HG02973 (cell line): ENCODE measurements around the gene FLRT3.

Source experiments
- ATAC-seq: cut with Tn5 transposase; IDR thresholded peaks from one replicate; pipeline ENCODE4 v1.9.1; 2021; ENCODE audit warnings: moderate library complexity; ENCODE audit not compliant: unreplicated experiment

The FLRT3 gene

GRCh38 chr20:14337400-14338171, at the start of gene FLRT3:
FLRT3 (minus strand) TSS chr20:14337612; CDS start chr20:14327506, 10,106 bp downstream.
- ATAC-seq, result peak; percentile 97

DNA sequence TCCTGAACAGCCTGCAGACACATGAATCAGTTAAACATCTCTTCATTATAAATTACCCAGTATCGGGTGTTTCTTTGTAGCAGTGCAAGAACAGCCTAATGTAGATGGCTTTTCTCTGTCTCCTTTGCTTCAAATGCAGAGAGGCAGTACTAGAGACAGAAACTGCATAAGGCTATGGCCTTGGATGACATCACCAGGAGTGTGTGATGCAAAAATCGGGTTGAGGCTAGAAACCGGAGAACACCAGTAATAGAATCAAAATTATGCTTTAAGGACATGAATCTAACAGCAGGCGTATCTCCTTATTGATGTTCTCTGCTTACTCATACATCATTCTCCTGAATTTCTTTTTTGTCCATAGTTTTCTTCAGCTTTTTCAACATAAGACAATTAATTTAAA, 49.3 kb upstream of the FLRT3 start:
- ATAC-seq, result no peak

DNA sequence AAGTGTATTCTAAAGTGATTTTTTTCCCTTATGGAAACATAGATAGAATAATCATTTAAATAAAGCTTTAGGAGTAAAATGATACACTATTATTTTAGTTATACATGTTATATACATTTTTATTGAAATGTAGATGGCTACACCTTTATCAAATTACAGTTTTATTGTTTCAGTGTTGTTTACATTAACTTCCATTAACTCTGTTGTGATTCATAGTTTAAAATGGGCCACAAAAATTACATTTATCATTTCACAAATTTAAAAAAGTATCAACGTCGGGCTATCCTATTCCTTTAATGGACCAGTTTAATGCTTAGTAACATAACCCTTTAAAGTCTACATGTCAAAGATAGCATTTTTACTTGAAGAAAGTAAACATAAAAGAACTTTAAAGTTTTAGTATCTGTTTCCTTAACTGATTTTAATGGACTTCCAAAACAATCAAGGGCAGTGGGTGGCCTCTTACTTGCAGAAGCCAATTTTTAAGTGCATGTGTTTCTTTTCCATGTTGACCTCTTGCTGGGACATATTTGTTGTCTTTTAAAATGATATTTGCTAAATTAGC, 47.8 kb upstream of the FLRT3 start:
- no peak for ATAC-seq

DNA sequence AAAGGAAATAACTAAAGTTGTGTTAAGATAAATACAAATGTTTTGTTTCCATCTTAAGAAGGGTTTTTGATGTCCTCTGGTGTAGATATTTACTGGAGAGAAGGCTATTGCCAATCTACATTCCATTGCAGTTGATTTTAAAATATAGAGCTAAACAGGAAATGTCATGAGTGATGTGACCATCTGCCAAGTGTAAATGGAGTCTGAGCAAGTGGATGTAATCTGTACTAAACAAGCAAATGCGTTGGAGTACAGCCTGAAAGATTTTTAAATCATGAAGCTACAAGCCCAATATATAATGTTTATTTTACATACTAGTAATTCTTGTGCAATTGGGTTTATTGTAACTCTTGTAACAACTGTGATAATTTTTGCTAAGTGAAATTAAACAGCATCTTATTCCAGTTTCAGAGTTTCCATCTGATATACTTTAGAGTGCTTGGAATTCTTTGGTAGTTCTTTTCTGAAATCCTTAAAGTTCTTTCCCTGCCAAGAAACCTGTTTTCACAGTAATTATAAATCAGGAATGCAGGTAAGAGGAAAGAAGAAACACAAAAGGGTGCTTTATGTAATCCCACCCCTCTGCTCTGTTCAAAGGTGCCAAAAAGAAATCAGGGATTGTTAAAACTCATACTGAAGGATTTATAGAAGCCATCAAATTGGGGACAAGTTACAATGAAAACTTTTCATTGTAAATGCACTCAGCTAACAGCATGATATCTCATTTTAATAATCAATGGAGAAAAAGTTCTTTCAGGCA, 47.2 kb upstream of the FLRT3 start:
- ATAC-seq, result no peak

- ATAC-seq, result no peak
These were observed 45.9 kb upstream of the FLRT3 start for GRCh38 chr20:14383335-14383734.

DNA sequence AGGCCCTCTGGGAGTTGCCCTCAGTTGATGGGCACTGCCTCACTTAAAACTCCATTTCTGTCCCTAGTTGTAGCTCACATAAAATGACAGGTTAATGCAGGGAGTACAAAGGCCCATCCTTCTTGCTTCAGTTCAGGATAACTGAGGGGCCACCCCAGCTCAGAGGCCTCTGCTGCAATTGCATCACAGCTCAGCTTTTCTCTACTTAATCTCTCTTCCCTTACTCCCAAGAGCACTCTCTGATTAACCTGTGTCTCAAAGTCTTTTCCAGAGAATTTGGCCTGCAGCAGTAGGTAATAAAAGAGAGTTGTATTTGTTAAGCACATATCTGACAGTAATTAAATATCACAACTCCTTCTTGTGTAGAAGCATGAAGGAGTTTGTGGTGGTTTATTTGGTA, 40.9 kb upstream of the FLRT3 start:
- ATAC-seq, result no peak

DNA sequence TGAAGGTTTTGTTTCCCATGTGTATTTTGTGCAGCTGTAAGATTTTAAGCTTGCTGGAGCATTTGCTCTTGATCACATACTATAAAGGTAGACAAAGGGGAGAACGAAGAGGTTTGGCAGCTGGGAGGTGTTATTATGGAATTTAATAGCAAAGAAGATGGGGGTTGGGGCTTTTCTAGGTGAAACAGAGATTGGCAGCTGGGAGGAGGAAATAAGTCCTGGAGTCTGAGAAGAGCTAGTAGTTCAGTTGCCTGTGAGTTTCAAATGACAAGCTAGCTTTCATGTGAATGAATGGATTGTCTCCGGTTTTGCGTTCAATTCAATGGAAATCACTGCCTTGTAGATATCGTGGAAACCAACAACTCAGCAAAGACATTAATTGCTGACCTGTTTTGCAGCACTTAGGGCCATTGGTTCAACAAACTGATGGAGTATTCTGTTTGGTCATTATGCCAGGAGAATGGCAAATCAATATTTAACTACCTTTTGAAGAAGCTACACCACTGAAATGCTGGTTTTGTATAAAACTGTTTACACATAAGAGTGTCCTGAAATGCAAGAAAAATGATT, 38.1 kb upstream of the FLRT3 start:
- ATAC-seq, result no peak

GRCh38 chr20:14374196-14374595, 36.8 kb upstream of the FLRT3 start:
- ATAC-seq, result no peak

DNA sequence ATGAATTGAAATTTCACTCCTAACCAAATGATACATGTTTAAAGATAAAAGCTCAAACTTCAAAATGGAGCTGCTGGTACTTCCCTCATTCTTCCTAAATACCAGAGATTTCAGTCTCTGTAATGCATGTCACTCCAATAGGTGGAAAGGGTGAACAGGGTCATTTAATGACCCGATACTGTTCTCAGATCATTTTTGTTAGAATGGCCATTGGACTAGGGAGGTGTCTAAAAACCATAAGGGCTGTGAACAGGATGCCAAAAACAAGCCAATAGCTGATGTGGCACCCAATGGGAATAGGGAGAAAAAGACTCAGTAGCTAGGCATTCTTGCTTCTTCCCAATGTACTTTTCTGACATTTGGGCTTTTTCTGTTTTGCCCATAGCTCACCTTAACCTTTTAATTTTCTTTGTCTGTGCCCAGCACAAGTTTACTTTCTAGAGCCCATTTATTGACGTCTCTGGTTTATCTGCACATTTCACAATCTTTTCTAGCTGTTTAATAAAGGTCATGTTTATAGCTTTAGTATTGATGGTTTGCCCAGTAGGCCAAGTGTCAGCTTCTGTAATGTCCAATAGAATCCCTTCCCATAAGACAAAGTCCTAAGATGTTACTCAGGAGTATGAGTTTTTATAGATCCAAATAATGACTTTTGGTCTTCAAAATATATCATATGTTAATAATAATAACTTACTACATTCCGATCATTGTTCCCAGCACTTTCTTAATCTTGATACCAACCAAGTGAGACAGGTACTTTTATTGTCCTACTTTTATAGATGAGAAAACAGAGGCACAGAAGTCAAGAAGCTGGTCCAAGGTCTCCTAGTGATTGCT, 24.3 kb upstream of the FLRT3 start:
- ATAC-seq, result no peak

- no peak for ATAC-seq
These were observed 23.0 kb upstream of the FLRT3 start for GRCh38 chr20:14360416-14360815.

DNA sequence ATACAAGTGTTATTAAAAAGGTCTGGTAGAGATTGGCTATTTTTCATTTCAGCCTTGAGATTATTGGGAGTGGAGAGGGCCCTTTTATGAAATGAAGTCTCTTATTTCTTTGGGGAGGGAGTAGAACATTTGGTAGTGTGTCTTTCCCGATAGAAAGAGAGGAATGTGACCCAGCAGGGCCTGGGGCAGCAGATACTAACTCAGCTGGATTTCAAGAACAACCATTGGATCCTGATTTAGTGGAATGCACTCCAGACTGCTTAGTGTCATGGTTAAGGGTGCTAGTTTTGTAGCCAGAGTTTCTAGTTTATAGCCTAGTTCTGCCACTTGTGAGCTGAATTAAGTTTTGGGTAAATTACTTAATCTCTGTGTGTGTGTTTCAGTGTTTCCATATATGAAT, 18.4 kb upstream of the FLRT3 start:
- ATAC-seq, result no peak

GRCh38 chr20:14344746-14345145, 7.3 kb upstream of the FLRT3 start:
- no peak for ATAC-seq

GRCh38 chr20:14343491-14344065, 6.2 kb upstream of the FLRT3 start:
- no peak for ATAC-seq

- ATAC-seq, result no peak
These were observed 5.5 kb upstream of the FLRT3 start for GRCh38 chr20:14342918-14343317.

DNA sequence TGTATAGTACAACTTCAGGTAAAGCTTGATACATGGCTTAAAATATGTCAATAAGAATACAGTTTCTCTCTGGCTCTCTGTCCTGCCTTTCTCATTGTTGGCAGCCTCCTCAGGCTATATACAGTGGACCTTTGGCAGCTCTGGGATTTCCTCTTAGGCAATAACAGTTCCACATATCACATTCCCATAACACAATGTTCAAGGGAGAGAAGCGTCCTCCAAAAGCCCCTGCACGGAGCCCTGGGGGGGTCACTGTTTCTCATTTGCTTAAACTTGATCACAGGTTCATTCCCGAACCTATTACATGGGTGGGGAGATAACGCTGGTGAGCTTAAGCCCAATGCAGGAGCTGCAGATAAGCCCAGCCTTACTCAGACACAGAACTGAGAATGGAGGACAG, 4.4 kb upstream of the FLRT3 start:
- no peak for ATAC-seq

DNA sequence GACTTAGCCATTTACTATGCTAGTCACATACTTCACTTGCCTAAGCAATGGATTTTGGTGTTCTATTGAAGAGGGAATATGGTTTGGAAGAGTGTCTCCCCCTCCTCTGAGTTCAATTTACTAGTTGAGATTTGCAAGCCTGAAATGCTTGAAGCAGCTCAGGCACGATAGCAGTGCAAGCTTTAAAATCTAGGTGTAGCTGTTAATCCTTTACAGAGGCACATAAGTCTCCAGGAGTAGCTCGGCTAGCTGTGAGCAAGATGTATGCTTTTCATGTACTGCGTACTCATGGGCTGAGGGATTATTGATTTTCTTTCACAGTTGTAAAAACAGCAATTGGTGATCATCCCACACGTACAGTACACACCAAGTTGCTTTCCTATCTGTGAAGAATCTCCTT, 726 bp downstream of the FLRT3 start:
- ATAC-seq, result no peak

- no peak for ATAC-seq
These were observed 2.4 kb downstream of the FLRT3 start for GRCh38 chr20:14335052-14335451.

- ATAC-seq, result no peak
These were observed 3.0 kb downstream of the FLRT3 start for GRCh38 chr20:14334306-14334930.

- ATAC-seq, result no peak
These were observed 3.7 kb downstream of the FLRT3 start for GRCh38 chr20:14333721-14334120.

DNA sequence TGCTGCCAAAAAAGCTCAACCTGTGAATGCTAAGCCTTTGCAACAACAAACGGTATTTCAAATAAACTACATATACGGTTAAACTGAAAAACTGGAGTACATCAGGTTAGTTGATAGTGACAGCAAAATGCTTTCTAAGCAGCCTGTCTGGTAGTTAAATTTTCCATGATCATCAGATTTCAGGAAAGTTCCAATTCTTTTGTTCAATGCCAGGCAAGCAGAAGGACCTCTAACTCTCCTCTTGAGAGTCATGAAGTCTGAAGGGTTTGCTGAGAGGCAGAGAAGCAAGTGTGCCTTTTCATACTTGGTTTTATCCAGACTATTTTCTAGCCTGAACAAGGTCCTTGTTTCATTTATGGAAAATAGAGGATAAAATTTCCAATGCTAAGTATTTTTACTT, 4.5 kb downstream of the FLRT3 start:
- ATAC-seq, result no peak
